GM19468 (cell line): ENCODE results near the gene ITGA2.
"Not testable (repeated sequence)": the region's sequence is repeated elsewhere in the genome, so short reads cannot be mapped to it uniquely, and the experiment has no call there.

Experiments used
- ATAC-seq: cut with Tn5 transposase; IDR thresholded peaks from one replicate; pipeline ENCODE4 v1.9.1; 2021; ENCODE audit warnings: mild to moderate bottlenecking, moderate library complexity, moderate number of reproducible peaks; ENCODE audit not compliant: unreplicated experiment; ENCODE audit errors: extremely low read depth

ITGA2 gene

DNA sequence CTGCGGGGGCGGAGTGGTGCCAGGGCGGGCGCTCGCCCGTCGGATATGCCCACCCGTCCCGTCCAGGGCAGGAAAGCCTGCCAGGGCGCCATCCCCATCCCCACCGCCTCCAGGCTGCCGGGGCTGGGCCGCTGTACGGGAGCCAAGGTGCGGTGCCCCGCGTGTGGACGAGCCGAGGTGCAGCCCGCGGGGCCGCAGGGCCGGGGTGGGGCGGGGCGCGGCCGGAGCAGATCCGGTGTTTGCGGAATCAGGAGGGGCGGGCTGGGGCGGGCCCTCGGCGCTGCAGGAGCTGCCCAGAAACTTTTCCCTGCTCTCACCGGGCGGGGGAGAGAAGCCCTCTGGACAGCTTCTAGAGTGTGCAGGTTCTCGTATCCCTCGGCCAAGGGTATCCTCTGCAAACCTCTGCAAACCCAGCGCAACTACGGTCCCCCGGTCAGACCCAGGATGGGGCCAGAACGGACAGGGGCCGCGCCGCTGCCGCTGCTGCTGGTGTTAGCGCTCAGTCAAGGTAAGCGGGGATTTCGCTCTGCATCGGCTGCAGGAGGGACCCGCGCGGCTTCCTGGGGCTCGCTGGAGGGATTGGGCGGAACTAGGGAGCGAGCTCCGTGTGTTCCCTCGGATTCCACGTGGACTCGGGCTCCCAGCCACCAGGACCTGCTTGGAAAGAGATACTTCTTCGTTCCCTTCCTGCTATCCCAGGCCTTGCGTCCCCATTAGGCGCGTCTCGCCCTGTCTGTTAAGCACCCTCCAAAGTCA lies at the start of gene ITGA2:
Gene ITGA2 (plus strand): TSS at position 328 of the 756 bp plus-strand sequence. CDS start 117 bp downstream, at position 445.
- ATAC-seq: peak; percentile 23

GRCh38 chr5:52943285-52943684 lies 45.9 kb upstream of the ITGA2 start:
- ATAC-seq: no peak

DNA sequence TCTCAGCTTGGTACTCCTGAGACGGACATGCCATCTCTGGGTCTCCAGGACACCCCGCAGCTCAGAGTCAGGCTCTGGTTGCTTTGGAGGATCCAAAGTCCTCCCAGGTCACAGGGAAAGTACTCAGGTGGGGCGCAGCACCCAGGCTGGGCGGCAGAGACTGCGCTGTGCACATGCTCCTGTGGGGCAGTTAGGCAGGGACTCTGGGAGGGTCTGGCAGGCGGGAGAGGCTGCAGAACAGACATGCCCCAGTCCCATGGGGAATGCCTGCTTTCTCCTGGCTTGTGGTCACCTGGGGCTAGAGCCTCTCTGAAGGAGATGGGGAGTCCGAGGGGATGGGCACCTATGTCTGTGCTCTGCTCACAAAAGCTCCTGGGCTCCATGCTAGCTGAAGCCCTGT lies 45.3 kb upstream of the ITGA2 start:
- no peak for ATAC-seq

DNA sequence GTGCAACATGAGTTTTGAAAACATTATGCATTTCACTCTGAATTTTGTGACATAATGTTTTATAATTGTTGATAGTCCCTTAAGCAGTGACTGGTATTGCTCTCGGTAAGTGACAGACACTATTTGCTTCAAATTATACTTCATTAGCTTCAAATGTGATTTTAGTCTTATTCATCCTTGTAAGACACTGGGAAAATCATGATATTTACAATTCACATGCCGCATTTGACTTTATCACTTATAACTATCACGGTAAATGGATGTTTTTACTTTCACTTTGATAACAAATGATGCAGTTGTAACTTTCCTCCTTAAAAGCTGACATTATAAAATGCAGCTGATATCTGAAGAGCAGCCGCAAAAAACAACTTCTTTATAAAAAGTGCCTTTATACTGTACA lies 44.1 kb upstream of the ITGA2 start:
- no peak for ATAC-seq

DNA sequence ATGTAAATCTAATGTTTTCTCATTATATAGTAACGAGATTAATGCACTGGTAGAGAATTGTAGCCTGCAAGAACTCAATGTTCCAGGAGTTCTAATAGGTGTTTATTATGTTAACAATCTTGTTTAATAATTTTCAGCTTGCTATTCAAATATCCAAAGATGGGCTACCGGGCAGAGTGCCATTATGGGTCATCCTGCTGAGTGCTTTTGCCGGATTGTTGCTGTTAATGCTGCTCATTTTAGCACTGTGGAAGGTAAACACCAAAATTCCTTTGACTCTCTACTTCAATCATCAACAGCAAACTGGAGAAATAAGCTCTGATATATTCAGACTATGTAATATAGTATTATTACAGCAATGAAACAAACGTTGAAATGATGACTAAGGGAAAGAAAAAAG lies 41.9 kb upstream of the ITGA2 start:
- ATAC-seq: no peak

DNA sequence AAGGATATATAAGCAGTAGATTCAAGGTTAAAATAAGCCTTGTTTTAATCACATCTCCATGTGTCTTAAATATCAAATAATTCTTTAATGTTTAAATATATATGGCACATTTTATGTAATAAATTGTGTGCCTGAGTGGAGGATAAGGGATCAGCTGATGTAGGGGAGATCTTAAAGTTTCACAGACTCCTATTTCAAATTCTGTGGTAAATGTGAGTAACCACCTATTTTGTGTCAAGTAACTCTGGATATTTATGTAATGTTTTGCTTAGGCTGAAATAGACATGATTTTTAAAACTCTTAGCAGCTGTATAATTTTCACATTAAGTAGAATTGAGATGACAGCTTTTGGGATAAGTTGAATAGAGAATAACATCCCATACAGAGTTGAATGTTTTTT lies 41.3 kb upstream of the ITGA2 start:
- no peak for ATAC-seq

DNA sequence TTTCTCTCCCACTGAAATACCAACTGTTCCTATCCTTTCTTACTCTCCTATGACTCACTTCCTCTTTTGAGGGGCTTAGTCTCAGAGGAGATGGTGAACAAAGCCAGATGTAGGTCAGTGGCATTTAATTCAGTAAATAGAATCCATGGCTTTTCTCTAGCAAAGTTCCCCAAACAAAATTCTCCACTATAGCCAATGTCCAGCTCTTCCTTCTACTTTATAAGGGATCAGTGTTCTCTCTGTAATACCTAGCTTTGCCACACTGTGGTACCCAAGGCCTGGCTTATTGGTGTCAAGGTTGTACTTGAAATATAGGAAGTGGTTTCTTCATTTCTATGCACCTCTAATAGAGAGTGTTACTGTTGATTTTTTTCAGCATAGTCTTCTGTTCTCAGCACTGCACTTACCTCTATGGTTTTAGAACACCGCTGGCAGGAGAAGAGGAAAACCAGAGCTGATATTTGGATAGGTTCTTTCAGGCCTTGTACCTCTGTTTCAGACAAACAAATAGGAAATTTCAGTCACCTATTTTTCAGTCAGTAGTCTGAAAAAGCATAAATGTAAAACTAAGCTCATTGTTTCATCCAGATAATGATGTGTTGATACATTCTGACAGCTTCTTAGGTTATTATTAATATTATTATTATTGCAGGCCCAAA lies 40.6 kb upstream of the ITGA2 start:
- peak; percentile 95 for ATAC-seq

- no peak for ATAC-seq
These were observed 38.5 kb upstream of the ITGA2 start for GRCh38 chr5:52950686-52951085.

GRCh38 chr5:52952483-52952882 lies 36.7 kb upstream of the ITGA2 start:
- no peak for ATAC-seq

GRCh38 chr5:52956014-52956413 lies 33.1 kb upstream of the ITGA2 start:
- ATAC-seq: no peak

DNA sequence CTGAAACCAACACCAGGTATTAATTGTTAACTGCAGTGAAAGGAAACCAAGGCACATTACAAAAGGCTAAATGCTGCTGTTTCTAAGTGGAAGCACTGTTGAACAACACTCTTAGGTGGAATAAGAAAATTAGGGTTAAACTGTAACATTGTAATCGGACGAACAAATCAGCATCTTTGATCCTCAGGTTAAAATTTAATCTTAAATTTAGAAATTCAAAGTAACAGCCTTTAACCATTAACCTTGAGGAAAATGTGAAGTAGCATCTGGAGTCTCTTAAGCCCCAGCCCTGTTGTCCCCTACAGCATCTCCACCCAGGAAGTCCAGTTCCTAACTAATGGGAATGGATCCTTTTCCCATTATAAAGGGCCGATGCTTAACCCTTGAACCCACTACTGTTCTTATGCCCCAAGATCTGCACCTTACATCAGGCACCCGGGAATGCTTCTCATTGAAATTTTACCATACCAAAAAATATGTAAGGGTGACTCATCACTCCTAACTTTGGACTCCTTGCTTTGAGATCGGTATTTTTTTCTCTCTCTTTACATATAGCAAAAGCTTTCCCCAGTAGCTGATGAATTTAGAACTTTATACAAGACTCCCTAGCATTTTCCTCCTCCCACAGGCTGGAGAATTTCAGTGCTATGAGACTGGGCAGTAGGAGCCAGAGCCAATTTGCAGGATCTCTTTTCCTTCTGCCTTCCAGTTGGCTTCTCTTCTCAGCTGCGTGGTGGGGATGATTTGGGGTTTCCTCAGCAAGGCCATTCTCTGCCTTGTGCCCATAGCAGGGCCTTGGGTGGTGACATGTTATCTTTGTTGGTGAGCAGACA lies 32.0 kb upstream of the ITGA2 start:
- peak; percentile 86 for ATAC-seq

- no peak for ATAC-seq
These were observed 27.9 kb upstream of the ITGA2 start for GRCh38 chr5:52961274-52961681.

- no peak for ATAC-seq
These were observed 25.5 kb upstream of the ITGA2 start for GRCh38 chr5:52963636-52964035.

DNA sequence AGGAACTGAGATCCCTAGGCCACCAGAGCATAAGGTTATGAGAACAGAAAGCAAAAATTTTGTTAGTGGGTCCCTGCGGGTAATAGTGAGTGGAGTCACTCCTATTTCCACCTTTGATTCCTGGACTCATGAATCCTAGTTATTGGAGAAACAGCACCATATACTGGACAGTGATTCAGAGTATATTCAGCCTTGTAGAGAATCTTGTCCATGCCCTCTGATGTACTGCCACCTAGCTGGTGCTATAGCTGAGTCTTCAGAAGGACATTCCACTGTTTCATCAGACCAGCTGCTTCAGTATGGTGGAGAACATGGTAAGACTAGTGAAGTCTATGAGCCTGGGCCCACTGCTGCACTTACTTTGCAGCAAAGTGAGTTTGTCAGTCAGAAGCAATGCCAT lies 25.0 kb upstream of the ITGA2 start:
- no peak for ATAC-seq

GRCh38 chr5:52976157-52976556 lies 13.0 kb upstream of the ITGA2 start:
- ATAC-seq: not testable (repeated sequence)

GRCh38 chr5:52977264-52977897 lies 11.8 kb upstream of the ITGA2 start:
- ATAC-seq: no peak

- ATAC-seq: no peak
These were observed 7.6 kb upstream of the ITGA2 start for GRCh38 chr5:52981507-52981906.

- ATAC-seq: no peak
These were observed 5.2 kb upstream of the ITGA2 start for GRCh38 chr5:52983731-52984636.

DNA sequence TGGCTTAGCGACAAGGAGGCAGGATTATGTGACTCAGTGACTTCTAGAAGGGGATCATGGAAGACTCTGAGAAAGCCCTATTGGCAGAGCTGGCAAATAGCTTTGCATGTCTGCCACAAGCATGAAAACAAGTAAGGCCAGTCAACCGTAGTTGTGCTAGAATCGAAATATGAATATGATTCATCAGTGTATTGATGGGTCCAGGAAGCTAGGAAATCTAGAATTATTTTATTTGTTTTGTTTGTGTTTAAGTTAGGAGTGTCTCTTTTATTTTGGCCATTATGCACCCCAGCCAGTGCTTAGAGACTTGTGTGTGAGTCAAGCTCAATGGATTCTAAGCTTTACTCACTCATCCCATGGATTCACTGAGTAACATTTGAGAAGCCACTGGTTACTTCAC lies 3.8 kb upstream of the ITGA2 start:
- ATAC-seq: no peak
